Stimulated activated CD8-positive, alpha-beta memory T cell treated with anti-CD3 and anti-CD28 coated beads, Interleukin-2, amount 100 ng/mL, for 1 hour (primary cell): Measurements from ENCODE around the gene SYNGR3.
"Not testable (repeated sequence)": the region's sequence is repeated elsewhere in the genome, so short reads cannot be mapped to it uniquely, and the experiment has no call there.

Source experiments
- DNase-seq, 2 donors: peaks; one replicate each; pipeline ENCODE4 v3.0.0-alpha.2; 2020; ENCODE audit warnings: low read depth in 2 of 2

The SYNGR3 gene

DNA sequence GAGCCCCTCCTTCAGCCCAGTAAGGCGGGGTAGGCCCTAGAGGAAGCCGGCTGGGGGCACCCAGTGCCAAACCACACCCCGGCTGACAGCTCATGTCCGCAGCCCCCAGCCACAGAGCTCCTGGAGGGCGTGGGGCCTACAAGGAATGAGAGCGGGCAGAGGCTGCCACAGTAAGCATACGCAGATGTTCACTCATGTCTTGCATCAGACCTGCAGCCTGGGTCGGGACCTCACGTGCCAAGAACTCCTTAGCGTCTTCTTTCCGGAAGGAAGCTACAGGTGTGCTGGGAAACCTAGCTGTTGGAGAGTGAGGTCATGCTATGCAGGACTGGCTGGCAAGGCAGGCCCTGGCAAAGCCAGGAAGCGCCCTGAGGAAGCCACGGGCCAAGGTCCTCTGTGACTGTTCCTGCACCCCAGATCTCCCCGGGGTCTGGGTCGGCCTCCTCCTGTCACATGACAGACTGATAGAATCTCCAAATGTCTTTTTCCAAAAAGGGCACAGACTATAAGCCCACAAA, 18.3 kb downstream of the SYNGR3 start:
- DNase-seq = no peak

GRCh38 chr16:2008631-2009163, 18.9 kb downstream of the SYNGR3 start:
- no peak for DNase-seq

DNA sequence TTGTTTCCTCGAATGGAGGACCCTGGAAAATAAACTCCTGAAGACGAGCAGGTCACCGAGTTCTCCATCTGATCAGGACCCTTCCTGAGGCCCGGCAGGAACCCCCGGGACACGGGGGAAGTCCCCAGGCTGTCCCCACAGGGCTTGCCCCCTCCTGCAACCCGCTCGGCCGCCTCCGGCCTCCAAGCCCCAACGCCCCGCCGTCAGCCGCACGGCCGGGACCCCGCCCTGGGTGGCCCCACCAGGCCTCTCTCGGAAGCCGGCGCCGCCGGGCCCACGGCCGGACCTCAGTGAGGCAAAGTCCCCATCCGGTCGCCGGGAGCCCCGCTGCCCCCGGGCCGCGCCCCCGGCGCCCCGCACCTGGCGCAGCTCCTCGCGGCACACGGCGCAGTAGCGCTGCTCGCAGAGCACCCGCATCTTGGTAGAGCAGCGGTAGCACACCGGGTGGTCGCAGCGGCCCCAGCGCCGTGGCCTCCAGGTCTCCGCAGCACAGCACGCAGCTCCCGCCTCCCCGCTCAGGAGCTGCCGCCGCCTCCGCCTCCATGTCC, 19.5 kb downstream of the SYNGR3 start:
- no peak for DNase-seq

DNA sequence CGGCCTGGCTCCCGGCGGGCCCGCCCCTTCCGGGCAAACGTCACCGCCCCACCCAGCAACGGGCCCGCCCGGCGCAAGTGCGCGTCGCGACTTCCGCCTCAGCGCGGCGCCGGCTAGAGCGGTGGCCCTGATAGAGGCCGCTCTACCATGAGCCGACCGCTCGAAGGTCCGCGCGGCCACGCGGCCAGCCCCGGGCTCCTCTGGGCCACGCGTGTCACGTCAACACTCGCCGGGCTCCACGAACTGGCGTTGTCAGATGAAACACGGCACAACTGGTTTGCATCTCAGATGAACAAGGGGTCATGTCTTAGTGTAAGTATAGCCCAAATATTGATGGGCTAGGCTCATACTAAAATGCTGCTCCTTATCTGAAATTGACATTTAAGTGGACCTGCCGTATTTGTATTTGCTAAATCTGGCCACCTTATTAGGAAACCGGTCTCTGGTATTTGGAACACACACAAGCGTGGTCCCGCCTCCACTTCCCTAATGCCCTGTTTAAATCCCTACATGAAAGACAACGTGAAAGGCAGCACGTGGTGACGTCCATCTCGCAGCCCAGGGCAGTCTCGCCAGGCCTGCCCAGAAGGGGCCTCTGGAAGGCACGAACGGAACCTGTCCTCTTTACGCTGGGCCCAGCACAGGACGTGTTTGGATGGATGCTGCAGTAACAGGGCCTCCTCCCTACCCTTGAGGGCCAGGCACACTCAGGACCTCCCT, 20.2 kb downstream of the SYNGR3 start, which contains the start of gene ZNF598:
TSS of gene ZNF598 (minus strand) at position 31 of the 720 bp plus-strand sequence.
- DNase-seq = peak; percentile 55 to 68

DNA sequence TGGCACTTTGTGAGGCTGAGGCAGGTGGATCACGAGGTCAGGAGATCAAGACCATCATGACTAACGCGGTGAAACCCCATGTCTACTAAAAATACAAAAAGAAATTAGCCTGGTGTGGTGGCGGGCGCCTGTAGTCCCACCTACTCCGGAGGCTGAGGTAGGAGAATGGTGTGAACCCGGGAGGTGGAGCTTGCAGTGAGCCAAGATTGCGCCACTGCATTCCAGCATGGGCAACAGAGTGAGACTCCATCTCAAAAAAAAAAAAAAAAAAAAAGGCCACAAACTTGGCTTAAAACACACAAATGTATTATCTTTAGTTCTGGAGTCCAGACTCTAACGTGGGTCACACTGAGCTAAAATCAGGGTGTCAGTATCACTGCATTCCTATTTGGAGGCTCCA, 22.0 kb downstream of the SYNGR3 start:
- not testable (repeated sequence) for DNase-seq

GRCh38 chr16:2013527-2013926, 23.8 kb downstream of the SYNGR3 start:
- DNase-seq = no peak

DNA sequence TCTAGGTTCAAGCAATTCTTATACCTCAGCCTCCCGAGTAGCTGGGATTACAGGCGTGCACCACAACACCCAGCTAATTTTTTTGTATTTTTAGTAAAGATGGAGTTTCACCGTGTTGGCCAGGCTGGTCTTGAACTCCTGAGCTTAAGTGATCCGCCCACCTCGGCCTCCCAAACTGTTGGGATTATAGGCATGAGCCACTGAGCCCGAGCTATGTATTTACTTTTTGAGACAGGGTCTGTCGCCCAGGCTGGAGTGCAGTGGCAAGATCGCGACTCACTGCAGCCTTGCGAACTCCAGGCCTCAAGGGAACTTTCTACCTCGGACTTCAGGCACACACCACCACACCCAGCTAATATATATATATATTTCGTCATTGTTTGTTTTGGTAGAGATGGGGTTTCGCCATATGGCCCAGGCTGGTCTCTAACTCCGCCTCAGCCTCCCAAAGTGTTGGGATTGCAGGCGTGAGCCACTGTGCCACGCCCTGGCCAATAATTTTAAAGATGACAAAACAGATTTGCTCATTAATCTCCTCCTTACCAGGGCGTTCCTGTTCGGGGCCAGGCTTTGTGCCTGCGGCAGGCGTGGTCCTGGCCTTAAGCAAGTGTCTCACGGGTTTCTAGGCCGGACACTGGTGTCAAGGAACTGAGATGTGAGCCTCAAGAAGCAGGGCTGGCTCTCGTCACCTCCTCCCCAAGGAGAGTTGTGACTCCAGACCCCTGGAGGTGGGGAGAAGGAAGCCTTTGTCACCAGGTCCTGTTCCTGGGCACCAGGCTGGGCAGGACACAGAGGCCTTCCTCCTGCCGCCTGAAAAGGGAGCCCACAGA, 25.6 kb downstream of the SYNGR3 start:
- DNase-seq = no peak

GRCh38 chr16:2015947-2016208, 26.1 kb downstream of the SYNGR3 start:
- no peak for DNase-seq

DNA sequence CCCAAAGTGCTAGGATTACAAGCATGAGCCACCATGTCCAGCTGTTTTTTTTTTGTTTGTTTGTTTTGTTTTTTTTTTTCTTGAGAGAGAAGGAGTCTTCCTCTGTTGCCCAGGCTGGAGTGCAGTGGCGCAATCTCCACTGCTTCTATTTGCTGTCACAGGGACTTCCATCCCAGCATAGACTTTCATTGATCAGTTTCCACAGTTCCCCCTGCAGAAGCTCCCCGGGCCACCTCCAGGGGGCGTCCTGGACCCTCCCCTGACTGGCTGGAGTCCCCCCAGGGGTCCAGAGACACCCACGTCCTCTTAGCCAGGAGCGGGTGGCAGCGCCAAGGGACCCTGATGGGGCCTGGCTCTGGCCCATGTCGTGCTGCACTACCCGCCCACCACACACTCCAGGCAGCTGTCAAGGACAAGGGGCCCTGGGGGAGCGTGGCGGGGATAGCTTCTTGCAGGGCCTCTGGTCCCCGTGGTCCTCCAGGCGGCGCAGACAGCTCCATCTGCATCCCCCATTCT, 26.7 kb downstream of the SYNGR3 start:
- DNase-seq = no peak

- no peak for DNase-seq
Observed at GRCh38 chr16:2019518-2019920, 29.7 kb downstream of the SYNGR3 start, which contains the start of gene NPW. Gene NPW, plus strand, starts transcription at chr16:2019785.

- DNase-seq = no peak
Observed at GRCh38 chr16:2019921-2020831, 30.4 kb downstream of the SYNGR3 start.

GRCh38 chr16:2022723-2023091, 32.9 kb downstream of the SYNGR3 start:
- no peak for DNase-seq

DNA sequence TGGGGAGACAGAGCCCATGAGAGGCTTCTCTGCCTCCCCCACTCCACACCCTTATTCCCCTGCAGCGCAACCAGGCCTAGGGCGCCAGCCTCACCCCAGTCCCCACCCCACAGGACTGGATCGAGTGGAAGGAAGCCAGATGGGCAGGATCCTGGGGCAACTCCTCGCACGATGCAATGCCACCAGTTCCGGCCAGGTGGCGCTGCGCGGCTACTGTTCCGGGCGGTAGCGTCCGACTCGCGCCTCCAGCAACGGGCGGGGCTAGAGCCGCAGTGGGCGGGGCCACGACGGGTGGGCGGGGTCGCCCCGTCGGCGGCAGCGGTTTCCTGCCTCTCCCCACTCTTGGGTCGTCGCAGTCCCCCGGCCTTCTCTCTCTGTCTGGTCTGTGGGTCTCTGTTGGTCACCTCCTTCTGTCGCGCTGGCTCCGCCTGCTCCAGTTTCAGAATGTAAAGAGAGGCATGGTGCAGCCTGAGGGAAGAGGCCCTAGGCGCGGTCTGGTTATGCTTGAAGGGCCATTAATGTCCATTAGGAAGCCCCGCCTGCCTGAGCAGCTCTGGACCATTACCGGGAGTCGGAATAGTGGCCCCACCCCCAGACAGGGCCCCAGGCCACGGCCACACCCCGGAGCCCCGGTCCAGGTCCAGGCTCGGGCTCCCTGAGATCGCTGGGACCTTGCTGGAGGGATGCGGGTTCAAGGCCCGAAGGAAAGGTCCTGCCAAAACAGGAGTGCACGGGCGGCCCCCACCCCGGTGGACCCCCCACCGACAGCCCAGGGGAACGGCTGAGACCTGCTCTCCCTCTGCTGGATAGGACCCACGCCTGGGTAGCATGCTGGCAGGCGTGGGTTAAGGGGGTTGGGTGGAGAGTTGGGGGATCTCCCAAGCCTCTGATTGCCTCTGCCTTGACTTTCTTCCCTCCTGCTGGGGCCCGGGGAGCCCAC, 33.6 kb downstream of the SYNGR3 start:
- peak; percentile 92 to 96 for DNase-seq

DNA sequence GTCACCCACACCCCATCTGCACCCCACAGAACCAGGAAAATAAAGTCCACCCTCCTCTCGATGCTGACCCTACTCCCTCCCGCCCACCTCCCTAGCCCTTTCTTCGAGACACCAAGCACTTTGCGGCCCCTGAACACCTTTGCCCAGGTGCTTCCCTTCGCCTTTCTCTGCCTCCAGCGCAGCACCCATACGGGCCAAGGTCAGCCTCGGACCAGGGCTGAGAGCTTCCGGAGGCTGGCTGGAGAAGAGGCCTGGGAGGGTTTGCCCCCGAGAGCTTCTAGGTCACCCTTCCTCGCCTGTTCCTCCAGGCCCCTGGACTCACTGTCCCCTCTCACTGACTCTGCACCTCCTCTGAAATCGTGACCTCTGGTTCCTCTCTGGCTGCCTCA, 34.3 kb downstream of the SYNGR3 start:
- no peak for DNase-seq

- DNase-seq = no peak
Observed at GRCh38 chr16:2025251-2025650, 35.5 kb downstream of the SYNGR3 start.

- DNase-seq = no peak
Observed at GRCh38 chr16:2025878-2026460, 36.2 kb downstream of the SYNGR3 start.

- DNase-seq = no peak
Observed at GRCh38 chr16:2026461-2027023, 36.8 kb downstream of the SYNGR3 start, which contains the start of gene NHERF2. Gene NHERF2, plus strand, starts transcription at chr16:2026902. Its CDS starts 104 bp downstream, at chr16:2027006.

- DNase-seq = no peak
Observed at GRCh38 chr16:2027024-2028010, 37.5 kb downstream of the SYNGR3 start.
